ENCODE data around the gene DOCK11.
"Not testable (repeated sequence)": the region's sequence is repeated elsewhere in the genome, so short reads cannot be mapped to it uniquely, and the experiment has no call there.

The DOCK11 gene

GRCh38 chrX:118495061-118495921 is at the start of gene DOCK11:
DOCK11 (plus strand) TSS chrX:118495815; CDS start chrX:118495972, 157 bp downstream.
- DNase-seq (ENCODE audit: low spot score): no peak

GRCh38 chrX:118448273-118448783 is 47.3 kb upstream of the DOCK11 start:
- DNase-seq (ENCODE audit: low spot score): no peak

DNA sequence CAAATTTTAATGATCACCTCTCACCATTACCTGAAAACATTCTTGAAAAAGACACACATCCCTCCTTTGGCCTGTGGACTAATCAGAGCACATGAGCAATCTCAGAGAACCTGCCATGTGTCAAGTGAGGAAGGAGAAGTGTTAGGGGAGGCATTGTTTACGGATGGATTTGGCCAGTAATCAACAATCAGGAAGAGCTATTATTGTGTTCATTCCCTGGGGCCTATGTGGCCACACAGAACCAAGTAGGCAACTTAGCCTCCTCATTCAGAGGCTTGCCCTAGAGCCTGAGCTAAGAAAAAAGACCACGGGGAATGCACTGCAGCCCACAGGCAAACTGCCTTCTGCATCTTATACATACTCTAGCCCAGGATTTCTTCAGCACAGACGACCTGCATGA is 40.6 kb upstream of the DOCK11 start:
- no peak for DNase-seq (ENCODE audit: low spot score)

- DNase-seq (ENCODE audit: low spot score): no peak
These were observed 36.1 kb upstream of the DOCK11 start for GRCh38 chrX:118459494-118459893.

DNA sequence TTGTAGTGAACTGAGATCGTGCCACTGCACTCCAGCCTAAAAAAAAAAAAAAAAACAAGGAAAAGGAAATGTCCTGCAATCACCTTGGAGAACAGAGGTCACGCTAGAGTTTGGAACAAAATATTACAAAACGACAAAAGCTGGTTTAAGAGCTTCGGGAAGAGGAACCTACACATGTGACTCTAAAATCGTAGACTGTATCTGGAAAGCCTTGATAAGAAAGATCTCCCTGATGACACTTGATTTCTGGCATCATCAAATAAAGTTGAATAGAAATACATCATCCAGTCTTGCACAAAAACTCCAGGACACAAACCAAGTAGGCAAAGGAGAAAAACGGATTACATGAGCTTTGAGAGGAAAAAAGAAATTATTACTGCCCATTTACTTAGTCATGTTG is 31.1 kb upstream of the DOCK11 start:
- no peak for DNase-seq (ENCODE audit: low spot score)

- no peak for DNase-seq (ENCODE audit: low spot score)
These were observed 27.5 kb upstream of the DOCK11 start for GRCh38 chrX:118468122-118468521.

- DNase-seq (ENCODE audit: low spot score): not testable (repeated sequence)
These were observed 24.8 kb upstream of the DOCK11 start for GRCh38 chrX:118470721-118471347.

- DNase-seq (ENCODE audit: low spot score): no peak
These were observed 21.0 kb upstream of the DOCK11 start for GRCh38 chrX:118474586-118474985.

DNA sequence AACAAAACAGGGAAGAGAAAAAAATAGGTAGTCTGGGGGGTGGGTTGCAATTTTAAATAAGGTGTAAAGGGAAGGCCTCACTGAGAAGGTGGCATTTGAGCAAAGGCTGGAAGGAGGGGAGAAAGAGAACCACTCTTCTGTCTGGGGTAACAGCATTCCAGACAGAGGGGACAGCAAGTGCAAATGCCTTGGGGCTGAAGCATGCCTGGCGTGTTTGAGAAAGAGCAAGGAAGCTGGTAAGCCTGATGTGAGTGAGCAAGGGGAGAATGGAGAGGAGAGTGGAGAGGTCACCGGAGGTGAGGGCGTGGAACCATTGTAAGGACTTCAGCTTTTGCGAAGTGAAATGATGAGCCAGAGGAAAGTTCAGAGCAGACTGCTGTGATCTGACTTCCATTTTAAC is 19.7 kb upstream of the DOCK11 start:
- no peak for DNase-seq (ENCODE audit: low spot score)

- DNase-seq (ENCODE audit: low spot score): no peak
These were observed 15.4 kb upstream of the DOCK11 start for GRCh38 chrX:118480172-118480571.

DNA sequence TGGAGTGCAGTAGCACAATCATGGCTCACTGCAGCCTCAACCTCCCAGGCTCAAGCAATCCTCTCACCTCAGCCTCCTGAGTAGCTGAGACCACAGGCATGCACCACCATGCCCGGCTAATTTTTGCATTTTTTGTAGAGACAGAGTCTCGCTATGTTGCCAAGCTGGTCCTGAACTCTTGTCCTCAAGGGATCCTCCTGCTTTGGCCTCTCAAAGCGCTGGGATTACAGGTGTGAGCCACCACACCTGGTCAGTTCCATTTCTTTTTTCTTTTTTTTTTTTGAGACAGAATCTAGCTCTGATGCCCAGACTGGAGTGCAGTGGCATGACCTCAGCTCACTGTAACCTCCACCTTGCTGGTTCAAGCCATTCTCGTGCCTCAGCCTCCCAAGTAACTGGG is 13.2 kb upstream of the DOCK11 start:
- DNase-seq (ENCODE audit: low spot score): not testable (repeated sequence)

GRCh38 chrX:118484216-118484903 is 11.3 kb upstream of the DOCK11 start:
- DNase-seq (ENCODE audit: low spot score): no peak

DNA sequence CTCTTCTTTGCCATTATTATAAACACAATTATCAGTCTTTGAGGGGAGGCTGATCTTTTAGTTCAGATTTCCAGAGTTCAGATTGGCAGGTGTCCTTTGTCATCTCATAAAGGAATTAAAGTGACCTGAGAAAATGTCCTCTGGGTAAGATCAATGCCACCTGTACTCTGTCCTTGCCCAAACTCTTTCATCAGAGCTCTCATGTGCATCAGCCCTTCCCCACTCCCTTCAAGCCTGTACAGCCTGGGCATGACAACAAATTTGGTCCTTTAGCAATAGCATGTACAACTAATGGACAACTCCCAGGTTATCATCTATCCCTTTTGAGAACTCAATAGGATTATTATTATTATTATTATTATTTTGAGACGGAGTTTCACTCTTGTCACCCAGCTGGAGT is 8.9 kb upstream of the DOCK11 start:
- not testable (repeated sequence) for DNase-seq (ENCODE audit: low spot score)

- no peak for DNase-seq (ENCODE audit: low spot score)
These were observed 2.6 kb upstream of the DOCK11 start for GRCh38 chrX:118493016-118493415.

- DNase-seq (ENCODE audit: low spot score): no peak
These were observed 1.8 kb upstream of the DOCK11 start for GRCh38 chrX:118493653-118494297.

DNA sequence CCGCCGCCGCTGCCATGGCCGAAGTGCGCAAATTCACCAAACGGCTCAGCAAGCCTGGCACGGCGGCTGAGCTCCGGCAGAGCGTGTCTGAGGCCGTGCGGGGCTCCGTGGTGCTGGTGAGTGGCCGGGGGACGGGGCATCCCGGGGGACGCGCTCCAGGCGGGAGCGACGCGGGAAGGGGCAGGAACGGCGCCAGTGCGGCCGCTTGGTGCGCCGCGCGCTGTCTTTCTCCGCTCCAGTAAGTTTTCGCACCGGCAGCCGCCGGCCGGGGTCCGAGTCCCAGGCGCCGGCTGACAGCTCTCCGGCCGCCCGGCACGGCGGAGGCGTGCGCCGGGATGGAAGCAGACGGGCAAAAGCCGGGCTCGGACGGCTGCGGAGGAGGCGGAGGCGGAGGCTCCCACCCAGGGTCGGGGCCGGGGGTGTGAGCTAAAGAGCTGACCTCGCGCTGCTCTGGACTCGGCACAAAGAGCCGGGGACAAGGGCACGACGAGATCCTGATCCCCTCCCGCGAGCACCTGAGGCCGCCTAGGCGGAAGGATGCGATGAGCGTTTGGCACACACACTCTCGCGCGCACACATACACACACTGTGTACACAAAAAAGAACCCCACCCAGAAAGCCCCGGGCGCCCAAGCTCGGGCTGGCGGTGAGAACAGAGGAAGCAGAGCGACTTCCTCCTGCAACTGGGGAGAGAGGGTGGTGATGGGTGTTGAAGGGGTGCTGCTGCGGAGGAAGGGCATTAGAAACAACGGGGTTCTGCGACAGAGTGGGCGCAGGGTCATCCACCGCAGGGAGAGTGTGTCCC is 545 bp downstream of the DOCK11 start:
- no peak for DNase-seq (ENCODE audit: low spot score)

- DNase-seq (ENCODE audit: low spot score): no peak
These were observed 1.1 kb downstream of the DOCK11 start for GRCh38 chrX:118496763-118497079.

- DNase-seq (ENCODE audit: low spot score): no peak
These were observed 1.7 kb downstream of the DOCK11 start for GRCh38 chrX:118497180-118497818.

DNA sequence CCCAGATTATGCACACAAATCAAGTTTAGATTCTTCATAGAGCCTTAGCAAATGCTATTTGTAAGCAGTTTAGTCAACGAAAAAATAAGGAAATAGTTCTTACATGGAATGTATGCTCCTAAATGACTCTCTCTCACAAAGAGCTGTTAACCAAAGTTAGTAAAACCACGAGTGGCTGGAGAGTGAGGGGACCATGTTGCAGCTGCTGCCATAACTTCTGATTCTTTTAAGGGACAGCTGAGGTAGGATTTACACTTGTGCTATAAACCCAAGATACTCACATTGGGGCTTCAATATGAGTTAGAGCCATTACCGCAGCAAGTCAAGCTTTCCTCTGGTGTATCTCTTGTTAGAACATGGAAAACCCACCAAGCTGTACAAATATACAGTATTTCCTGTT is 2.7 kb downstream of the DOCK11 start:
- no peak for DNase-seq (ENCODE audit: low spot score)

GRCh38 chrX:118498755-118499154 is 3.1 kb downstream of the DOCK11 start:
- DNase-seq (ENCODE audit: low spot score): no peak

- no peak for DNase-seq (ENCODE audit: low spot score)
These were observed 3.7 kb downstream of the DOCK11 start for GRCh38 chrX:118499295-118499694.

Measured in kidney capillary endothelial cell (primary cell).